Lower leg skin (tissue), 3 donors: ENCODE data around the gene PCGF3.

Source experiments
- POLR2A ChIP-seq, 2 donors: fragments of 450-650 bp; IDR thresholded peaks; one replicate each; pipeline ENCODE4 v1.6.1; 2016 to 2017; ENCODE audit warnings: antibody characterized with exemption in 2 of 2, mild to moderate bottlenecking in 1 of 2, moderate library complexity in 1 of 2
- TF ChIP-seq, protein P1 (sequence below), 3 donors: fragments of 450-650 bp; IDR thresholded peaks; one replicate each; pipeline ENCODE4 v1.5.1; 2016; ENCODE audit warnings: antibody characterized with exemption in 3 of 3, mild to moderate bottlenecking in 3 of 3, moderate library complexity in 2 of 3

DNA sequence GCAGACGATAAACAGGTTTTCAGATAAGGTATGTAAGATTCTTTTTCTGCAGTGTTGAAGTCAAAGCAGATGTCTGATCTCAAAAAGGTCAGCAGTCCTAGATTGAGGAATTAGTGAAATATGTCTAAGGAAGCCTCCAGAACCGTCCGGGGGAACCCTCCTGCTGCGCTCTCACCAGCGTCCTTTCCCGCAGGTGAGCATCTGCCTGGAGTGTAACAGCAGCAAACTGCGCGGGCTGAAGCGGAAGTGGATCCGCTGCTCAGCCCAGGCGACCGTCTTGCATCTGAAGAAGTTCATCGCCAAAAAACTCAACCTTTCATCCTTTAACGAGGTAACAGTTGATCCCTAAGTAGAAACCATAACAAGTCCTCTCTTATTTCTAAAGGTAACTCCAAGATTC lies 55.5 kb downstream of the PCGF3 start:
- TF ChIP-seq, protein P1, sequence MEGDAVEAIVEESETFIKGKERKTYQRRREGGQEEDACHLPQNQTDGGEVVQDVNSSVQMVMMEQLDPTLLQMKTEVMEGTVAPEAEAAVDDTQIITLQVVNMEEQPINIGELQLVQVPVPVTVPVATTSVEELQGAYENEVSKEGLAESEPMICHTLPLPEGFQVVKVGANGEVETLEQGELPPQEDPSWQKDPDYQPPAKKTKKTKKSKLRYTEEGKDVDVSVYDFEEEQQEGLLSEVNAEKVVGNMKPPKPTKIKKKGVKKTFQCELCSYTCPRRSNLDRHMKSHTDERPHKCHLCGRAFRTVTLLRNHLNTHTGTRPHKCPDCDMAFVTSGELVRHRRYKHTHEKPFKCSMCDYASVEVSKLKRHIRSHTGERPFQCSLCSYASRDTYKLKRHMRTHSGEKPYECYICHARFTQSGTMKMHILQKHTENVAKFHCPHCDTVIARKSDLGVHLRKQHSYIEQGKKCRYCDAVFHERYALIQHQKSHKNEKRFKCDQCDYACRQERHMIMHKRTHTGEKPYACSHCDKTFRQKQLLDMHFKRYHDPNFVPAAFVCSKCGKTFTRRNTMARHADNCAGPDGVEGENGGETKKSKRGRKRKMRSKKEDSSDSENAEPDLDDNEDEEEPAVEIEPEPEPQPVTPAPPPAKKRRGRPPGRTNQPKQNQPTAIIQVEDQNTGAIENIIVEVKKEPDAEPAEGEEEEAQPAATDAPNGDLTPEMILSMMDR (IDR thresholded peaks at IDR 0.05), result no peak
- no peak for TF ChIP-seq POLR2A (IDR thresholded peaks at IDR 0.05)
